IPS DF 6.9 (cell line): ENCODE measurements around the gene AK8.
A peak's percentile ranks its signal among the peaks of the same experiment; 100 is the strongest.
"Not testable (repeated sequence)": the region's sequence is repeated elsewhere in the genome, so short reads cannot be mapped to it uniquely, and the experiment has no call there.

Source experiments
- DNase-seq: peaks from one replicate; pipeline ENCODE4 v3.0.0-alpha.2; 2013; ENCODE audit warnings: low read depth, low spot score
- H3K27ac ChIP-seq: one replicate; pipeline ENCODE4 v1.5.1; 2013; ENCODE audit warnings: low read length, control low read depth
- H3K27me3 ChIP-seq: 2 replicates; pipeline ENCODE4 v1.6.1; 2013; ENCODE audit warnings: mild to moderate bottlenecking, low read length; ENCODE audit not compliant: control insufficient read depth, insufficient read depth
- H3K36me3 ChIP-seq: 2 replicates; pipeline ENCODE4 v1.6.1; 2013; ENCODE audit warnings: low read length; ENCODE audit not compliant: control insufficient read depth, insufficient read depth
- H3K4me1 ChIP-seq: 2 replicates; pipeline ENCODE4 v1.6.1; 2013; ENCODE audit warnings: low read length; ENCODE audit not compliant: control insufficient read depth, insufficient read depth
- H3K4me3 ChIP-seq: 2 replicates; pipeline ENCODE4 v1.5.1; 2013; ENCODE audit warnings: mild to moderate bottlenecking, low read length
- H3K9me3 ChIP-seq: 2 replicates; pipeline ENCODE4 v1.6.1; 2013; ENCODE audit warnings: low read length, inconsistent platforms; ENCODE audit not compliant: control insufficient read depth, insufficient read depth
- WGBS: extraction: QIAGEN DNeasy Blood & Tissue Kit; methylation state at CpG from one replicate; pipeline ENCODE4 v1.1.7; 2013; ENCODE audit warnings: mixed read lengths, missing lambda C conversion rate; ENCODE audit not compliant: insufficient read length, insufficient coverage; 5-methylcytosine and 5-hydroxymethylcytosine counted together

AK8 gene

DNA sequence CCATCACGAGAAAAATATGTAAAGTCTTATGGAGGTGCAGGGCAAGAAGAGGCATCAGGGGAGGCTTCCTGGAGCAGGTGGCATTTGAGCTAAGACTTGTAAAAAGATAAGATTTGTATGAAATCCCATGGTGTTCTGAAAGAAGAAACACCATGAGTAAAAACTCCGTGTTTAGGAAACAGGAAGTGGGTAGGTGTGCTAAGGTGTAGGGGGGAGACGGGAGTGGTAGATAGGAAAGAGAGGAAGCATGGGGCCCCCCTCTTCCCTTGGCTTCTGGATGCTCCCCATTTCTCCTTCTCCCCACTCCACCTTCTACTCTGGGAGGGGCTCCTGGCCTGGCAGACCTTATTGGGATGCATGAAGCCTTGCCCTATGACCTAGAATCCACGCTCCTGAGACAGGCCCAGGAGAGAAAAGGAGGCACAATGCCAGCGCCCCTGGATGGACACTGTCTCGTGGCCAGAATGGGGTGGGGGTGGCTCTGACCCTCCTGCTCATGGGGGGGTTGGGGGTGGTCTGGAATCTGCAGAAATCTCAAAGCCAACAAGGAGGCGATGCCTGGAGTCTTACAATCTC, 104.2 kb downstream of the AK8 start:
- Histone ChIP-seq H3K4me1 (peaks cover 3% of the 10 kb centered on the region; the same call in 1 of the 2 replicates), H3K27ac (no peak overlapping the region), H3K36me3 (no peaks in the 10 kb centered on the region), H3K9me3 (no peaks in the 10 kb centered on the region), H3K4me3 (no peak overlapping the region), H3K27me3 (no peaks in the 10 kb centered on the region)
- no CpG with 5 or more reads among the region's 7 CpGs for whole genome bisulfite sequencing
- DNase-seq = no peak

DNA sequence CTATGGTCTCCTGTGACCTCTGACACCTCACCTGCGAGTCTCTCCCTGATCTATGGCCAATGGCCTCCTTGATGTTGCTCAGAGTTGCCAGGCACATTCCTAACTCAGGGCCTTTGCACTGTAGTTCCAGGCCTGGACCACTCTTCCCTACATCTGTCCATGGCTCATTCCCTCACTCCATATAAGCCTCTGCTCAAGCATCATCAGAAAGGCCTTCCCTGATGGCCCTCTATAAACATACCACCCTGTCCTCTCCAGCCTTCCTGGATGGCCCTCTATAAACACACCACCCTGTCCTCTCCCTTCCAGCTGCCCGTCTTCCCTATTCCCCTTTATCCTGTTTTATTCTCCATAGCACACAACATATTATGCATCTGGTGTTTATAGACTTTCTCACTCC, 105.0 kb downstream of the AK8 start:
- Histone ChIP-seq H3K36me3 (no peaks in the 10 kb centered on the region), H3K4me1 (peaks cover 3% of the 10 kb centered on the region; the same call in 1 of the 2 replicates), H3K27me3 (no peaks in the 10 kb centered on the region), H3K9me3 (no peaks in the 10 kb centered on the region), H3K4me3 (no peak overlapping the region), H3K27ac (no peak overlapping the region)
- DNase-seq = no peak
- WGBS = no CpG with 5 or more reads among the region's 2 CpGs

DNA sequence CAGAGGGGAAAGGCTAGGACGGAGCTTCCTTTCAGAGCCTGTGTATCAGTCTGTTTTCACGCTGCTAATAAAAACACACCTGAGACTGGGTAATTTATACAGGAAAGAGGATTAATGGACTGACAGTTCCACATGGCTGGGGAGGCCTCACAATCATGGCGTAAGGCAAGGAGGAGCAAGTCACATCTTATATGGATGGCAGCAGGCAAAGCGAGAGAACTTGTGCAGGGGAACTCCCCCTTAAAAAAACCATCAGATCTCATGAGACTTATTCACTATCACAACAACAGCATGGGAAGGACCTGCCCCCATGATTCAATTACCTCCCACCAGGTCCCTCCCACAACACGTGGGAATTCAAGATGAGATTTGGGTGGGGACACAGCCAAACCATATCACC, 106.3 kb downstream of the AK8 start:
- H3K4me3 ChIP-seq, H3K4me1 ChIP-seq, H3K27ac ChIP-seq, DNase-seq, H3K36me3 ChIP-seq, H3K9me3 ChIP-seq, H3K27me3 ChIP-seq: not testable (repeated sequence)
- no CpG with 5 or more reads among the region's 5 CpGs for WGBS

DNA sequence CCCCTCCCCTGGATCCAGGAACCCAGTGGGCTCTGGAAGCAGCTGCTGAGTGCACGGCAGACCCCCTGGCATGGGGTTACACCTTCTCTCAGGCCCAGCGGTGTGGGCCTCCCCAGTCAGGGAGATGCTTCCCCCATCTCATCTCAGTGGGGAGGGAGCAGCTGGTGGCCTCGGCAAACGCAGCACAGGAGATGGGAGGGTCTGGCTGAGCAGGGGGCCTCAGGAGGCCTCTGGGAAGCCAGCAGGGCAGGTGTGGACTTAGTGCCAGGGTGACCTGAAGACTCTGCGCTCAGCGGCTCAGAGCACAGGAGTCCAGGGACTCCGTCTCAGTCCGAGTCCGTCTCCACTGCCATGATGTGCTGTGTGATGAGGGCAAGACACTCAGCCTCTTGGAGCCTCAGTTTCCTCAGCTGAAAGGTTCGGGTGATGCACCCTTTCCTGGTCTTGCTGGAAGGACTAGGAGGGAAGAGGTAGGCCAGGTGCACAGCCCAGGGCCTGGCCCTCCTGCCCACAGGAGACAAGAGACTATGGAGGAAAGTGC, 107.2 kb downstream of the AK8 start:
- Histone ChIP-seq H3K27ac (no peak overlapping the region), H3K4me1 (peaks cover 3% of the 10 kb centered on the region; the same call in 1 of the 2 replicates), H3K4me3 (peak overlapping the region; percentile 0; the same call in 1 of the 2 replicates), H3K36me3 (no peaks in the 10 kb centered on the region), H3K9me3 (no peaks in the 10 kb centered on the region), H3K27me3 (no peaks in the 10 kb centered on the region)
- no peak for DNase-seq
- no CpG with 5 or more reads among the region's 10 CpGs for WGBS

DNA sequence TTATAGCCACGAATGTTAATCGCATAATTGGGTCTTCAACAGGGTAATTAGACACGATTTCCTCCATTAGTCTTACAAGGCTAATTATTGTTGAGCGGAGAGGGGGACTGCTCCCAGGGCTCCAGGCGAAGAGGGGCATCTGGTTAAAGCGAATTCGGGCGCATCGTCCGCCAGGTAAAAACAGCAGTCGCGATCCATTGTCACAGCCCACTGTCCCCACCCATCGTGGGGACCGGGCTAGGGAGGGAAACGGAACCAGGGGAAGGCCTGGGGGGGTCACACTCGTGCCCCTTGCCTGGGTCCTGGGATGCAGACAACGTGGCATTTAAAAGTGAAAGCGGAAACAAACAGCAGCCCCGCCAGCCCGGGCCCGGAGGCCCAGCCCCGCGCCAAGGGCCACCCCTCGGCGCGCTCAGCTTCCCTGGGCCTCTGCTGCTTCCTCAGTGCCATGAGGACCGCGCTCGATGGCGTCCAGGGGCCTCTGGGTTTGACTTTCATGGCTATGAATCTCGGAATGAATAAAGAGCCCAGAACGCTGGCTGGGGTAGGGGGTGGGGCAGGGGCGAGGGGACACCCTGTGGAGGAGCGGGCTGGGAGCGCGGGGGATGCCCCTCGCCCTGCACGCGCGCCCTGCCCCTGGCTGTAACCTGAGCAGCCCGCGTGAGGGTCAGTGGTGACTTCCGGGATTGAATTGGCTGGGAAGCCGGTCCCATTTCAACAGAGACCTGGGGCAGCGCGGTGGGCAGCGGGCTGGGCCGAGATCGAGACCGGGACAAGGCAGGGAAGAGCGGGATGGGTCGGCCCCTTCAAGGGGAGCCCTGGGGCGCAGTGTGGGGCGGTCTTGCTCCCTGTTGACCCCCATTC, 107.9 kb downstream of the AK8 start:
- Histone ChIP-seq H3K4me1 (peaks cover 3% of the 10 kb centered on the region; the same call in 1 of the 2 replicates), H3K4me3 (peak overlapping the region; percentile 59; the same call in 1 of the 2 replicates), H3K9me3 (no peaks in the 10 kb centered on the region), H3K36me3 (no peaks in the 10 kb centered on the region), H3K27me3 (no peaks in the 10 kb centered on the region), H3K27ac (no peak overlapping the region)
- WGBS = no CpG with 5 or more reads among the region's 54 CpGs
- DNase-seq = peak; percentile 25

DNA sequence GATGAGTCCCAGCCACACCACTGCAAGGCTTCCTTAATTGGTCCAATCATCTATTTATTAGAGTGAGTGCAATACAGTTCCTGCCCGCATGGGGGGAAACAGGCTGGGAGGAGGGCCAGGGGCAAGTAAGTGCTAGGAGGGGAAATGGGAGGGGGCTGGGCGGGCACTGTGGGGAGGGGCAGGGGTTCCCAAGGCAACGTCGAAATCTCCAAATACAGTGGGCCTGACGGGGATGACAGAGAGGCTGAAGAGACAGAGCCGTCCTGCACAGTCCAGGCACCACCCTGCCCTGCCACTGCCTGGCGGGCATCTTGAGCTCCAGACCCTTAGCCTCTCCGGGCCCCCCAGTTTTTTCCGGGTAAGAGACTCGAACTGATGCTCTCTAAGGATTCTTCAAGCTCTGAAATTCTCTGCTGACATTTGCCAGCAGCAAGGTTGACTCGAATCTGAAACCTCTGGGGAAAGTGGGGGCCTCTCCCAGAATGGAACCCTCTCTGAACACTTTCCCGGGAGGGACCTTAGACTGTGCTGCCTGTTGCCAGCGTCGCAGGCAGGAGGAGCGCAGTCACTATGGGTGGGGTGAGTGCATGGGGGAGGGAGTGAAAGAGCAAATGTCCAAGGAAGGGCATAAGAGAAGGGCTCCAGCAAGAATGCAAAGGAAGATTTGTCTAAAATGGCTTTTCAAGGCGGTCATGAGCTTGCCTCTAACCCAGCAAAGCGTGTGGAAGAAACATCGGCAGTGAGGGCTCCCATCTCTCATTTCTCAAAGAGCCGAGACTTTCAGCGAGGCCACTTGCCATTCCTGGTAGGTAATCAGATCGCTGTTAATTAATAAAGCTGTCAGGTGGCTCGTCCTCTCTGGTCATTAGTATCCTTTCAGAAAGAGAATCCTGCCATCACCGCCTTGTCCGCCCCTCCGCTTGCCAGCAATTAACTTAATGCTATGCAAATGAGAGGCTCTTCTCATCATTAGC, 108.9 kb downstream of the AK8 start:
- peak overlapping the region; percentile 59; the same call in 1 of the 2 replicates for H3K4me3 ChIP-seq
- DNase-seq = peak; percentile 48
- no peaks in the 10 kb centered on the region for H3K27me3 ChIP-seq
- H3K27ac ChIP-seq = no peak overlapping the region
- H3K9me3 ChIP-seq = no peaks in the 10 kb centered on the region
- no peaks in the 10 kb centered on the region for H3K36me3 ChIP-seq
- WGBS = no CpG with 5 or more reads among the region's 25 CpGs
- peaks cover 3% of the 10 kb centered on the region; the same call in 1 of the 2 replicates for H3K4me1 ChIP-seq

DNA sequence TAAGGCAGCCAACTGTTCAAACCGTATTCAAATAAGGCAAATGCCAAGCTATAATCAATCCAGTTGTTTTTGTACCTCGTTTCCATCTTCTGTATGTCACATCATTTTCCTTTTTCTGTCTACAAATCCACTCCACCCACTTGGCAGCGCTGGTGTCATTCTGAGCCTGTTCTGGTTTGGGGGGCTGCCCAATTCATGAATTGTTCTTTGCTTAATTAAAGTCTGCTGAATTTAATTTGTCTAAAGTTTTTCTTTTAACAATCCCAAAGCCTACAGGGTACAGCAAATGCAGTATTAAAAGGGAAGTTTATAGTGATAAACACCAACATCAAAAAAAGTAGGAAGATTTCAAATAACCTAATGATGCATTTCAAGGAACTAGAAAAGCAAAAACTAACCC, 114.5 kb downstream of the AK8 start:
- Histone ChIP-seq H3K36me3 (no peaks in the 10 kb centered on the region), H3K4me3 (no peak overlapping the region), H3K4me1 (no peaks in the 10 kb centered on the region), H3K27me3 (no peaks in the 10 kb centered on the region), H3K27ac (no peak overlapping the region), H3K9me3 (no peaks in the 10 kb centered on the region)
- WGBS = no CpG with 5 or more reads among the region's 3 CpGs
- no peak for DNase-seq

DNA sequence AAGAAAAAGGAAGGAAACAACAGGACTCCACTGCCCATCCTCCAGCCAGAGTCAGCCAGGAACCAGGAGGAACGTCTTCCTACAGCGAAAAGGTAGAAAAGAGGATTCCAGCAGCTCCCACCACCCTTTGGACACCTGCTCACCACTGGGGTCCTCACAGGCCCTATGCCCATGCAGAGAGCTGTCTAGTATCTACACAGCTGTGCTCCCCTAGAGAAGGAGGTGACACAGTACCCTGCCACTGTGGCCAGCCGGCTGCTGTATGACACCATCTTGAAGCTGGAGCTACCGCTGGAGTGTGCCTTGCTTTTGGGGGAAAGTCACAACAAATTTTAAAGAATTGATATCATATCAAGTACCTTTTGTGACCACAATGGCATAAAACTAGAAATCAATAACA, 115.2 kb downstream of the AK8 start:
- no CpG with 5 or more reads among the region's 4 CpGs for WGBS
- H3K4me1 ChIP-seq = no peaks in the 10 kb centered on the region
- no peaks in the 10 kb centered on the region for H3K9me3 ChIP-seq
- H3K36me3 ChIP-seq = no peaks in the 10 kb centered on the region
- H3K27ac ChIP-seq = no peak overlapping the region
- no peaks in the 10 kb centered on the region for H3K27me3 ChIP-seq
- no peak for DNase-seq
- H3K4me3 ChIP-seq = no peak overlapping the region

DNA sequence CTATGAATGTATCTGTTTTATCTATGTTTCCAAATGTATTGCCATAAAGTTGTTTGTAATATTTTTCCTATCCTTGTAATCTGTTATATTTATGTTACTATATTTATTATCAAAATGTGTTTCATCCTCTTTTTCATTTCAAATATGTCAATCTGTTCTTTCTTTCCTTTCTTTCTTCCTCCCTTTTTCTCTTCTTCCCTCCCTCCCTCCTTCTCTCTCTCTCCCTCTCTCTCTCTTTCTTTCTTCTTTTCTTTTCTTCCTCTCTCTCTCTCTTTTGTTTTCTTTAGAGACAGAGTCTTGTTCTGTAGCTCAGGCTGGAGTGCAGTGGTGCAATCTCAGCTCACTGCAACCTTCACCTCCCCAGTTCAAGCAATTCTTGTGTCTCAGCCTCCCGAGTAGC, 116.5 kb downstream of the AK8 start:
- Histone ChIP-seq H3K4me3 (no peak overlapping the region), H3K27me3 (no peaks in the 10 kb centered on the region), H3K4me1 (no peaks in the 10 kb centered on the region), H3K9me3 (no peaks in the 10 kb centered on the region), H3K27ac (no peak overlapping the region), H3K36me3 (no peaks in the 10 kb centered on the region)
- no CpG with 5 or more reads among the region's 1 CpG for WGBS
- no peak for DNase-seq

DNA sequence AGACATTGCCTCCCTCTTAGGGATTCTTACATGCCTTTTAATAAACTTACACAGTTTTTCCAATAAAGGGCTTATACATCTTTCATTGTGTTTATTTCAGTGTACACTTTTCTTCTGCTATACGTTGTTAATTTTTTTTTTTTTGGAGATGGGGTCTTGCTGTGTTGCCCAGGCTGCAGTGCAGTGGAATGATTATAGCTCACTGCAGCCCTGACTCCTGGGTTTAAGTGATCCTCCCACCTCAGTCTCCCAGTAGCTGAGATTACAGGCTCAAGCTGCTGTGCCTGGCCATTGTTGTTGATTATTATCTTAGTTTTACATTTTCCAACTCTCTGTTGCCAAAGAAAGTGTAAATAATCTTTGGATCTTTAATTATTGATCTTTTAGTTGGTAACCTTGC, 118.0 kb downstream of the AK8 start:
- no CpG with 5 or more reads among the region's 1 CpG for WGBS

More for the DNA sequence above, 118.0 kb downstream of the AK8 start:
- DNase-seq = no peak
- no peaks in the 10 kb centered on the region for H3K27me3 ChIP-seq
- no peak overlapping the region for H3K27ac ChIP-seq
- H3K4me3 ChIP-seq = no peak overlapping the region
- H3K36me3 ChIP-seq = no peaks in the 10 kb centered on the region
- H3K4me1 ChIP-seq = no peaks in the 10 kb centered on the region
- no peaks in the 10 kb centered on the region for H3K9me3 ChIP-seq
